Activated CD8-positive, alpha-beta memory T cell treated with anti-CD3 and anti-CD28 coated beads, Interleukin-2, amount 10 ng/mL, durations not matched to agents 7 days and 5 days (primary cell): ENCODE data around the gene NEK5. TPM values are rescaled to one million over a fixed set of nuclear protein-coding genes. Genes with fewer than 3 reads are reported as not detected.
"Not testable (repeated sequence)": the region's sequence is repeated elsewhere in the genome, so short reads cannot be mapped to it uniquely, and the experiment has no call there.

Experiments used
- ATAC-seq: fragments of 150-1000 bp; cut with Tn5 transposase; one replicate; pipeline ENCODE4 v1.10.0; 2021; ENCODE audit warnings: moderate library complexity
- CTCF ChIA-PET: fragments of 350-600 bp; sonication (Branson Sonifier 250); formaldehyde crosslinking; loops from one replicate; lab custom pipeline; 2021; ENCODE audit warnings: antibody characterized with exemption; lab: Charles Lee
- DNase-seq: peaks from one replicate; pipeline ENCODE4 v3.0.0-alpha.2; 2020
- H3K27ac Mint-ChIP-seq: one replicate; pipeline ENCODE4 v1.8.0; 2021; ENCODE audit warnings: mild to moderate bottlenecking, mixed read lengths
- H3K27me3 Mint-ChIP-seq: one replicate; pipeline ENCODE4 v1.8.0; 2021; ENCODE audit warnings: mixed read lengths
- H3K36me3 Mint-ChIP-seq: one replicate; pipeline ENCODE4 v1.8.0; 2021; ENCODE audit warnings: mild to moderate bottlenecking, mixed read lengths
- H3K4me1 Mint-ChIP-seq: one replicate; pipeline ENCODE4 v1.8.0; 2021; ENCODE audit warnings: mixed read lengths
- H3K4me3 Mint-ChIP-seq: one replicate; pipeline ENCODE4 v1.8.0; 2021; ENCODE audit warnings: mild to moderate bottlenecking, moderate library complexity, mixed read lengths
- H3K9me3 Mint-ChIP-seq: one replicate; pipeline ENCODE4 v1.8.0; 2022; ENCODE audit warnings: low read depth, mixed read lengths
- total RNA-seq, 2 experiments: library from RNA; stranded (reverse); gene quantifications; one replicate each; pipeline ENCODE4 v1.2.3, GENCODE V29; 2021

The NEK5 gene
- total RNA-seq, 2 experiments from 2014 or later = not detected

GRCh38 chr13:52127378-52127777, 1.5 kb downstream of the NEK5 start:
- Mint-ChIP-seq H3K27ac (no peak overlapping the region), H3K36me3 (no peaks in the 10 kb centered on the region), H3K9me3 (no peaks in the 10 kb centered on the region), H3K4me3 (no peak overlapping the region), H3K27me3 (peaks cover 24% of the 10 kb centered on the region), H3K4me1 (peaks cover 14% of the 10 kb centered on the region)
- CTCF ChIA-PET = interaction anchor here (0.7 to 3.8 kb wide), 35 partner anchors 9 to 506 kb away, joined by 3 to 32 read pairs (median 5); partner anchors contain the start of gene ALG11
- DNase-seq (no peak), ATAC-seq (peak; percentile 12)

DNA sequence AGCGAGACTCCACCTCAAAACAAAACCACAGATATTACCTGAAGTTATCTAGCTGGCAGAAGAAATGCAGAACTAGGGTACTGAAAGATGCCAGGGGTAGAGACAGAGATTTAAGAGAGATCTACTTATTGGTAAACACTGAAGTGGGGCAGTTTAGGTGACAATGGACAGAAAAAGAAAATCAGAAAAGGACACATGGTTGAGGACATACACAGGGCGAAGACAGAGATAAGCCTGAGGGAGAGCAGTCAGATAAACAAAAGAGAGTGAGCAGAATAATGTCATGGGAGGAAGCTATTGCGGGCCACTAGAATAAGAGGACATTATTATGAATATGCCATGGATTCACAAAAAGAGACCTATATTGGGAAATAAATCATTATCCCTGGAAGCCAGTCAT, 3.3 kb downstream of the NEK5 start:
- Mint-ChIP-seq H3K27me3 (peaks cover 29% of the 10 kb centered on the region), H3K4me1 (peaks cover 14% of the 10 kb centered on the region), H3K4me3 (no peak overlapping the region), H3K9me3 (no peaks in the 10 kb centered on the region), H3K36me3 (no peaks in the 10 kb centered on the region), H3K27ac (no peak overlapping the region)
- ATAC-seq (no peak), DNase-seq (no peak)
- CTCF ChIA-PET = interaction anchor here (1.4 to 1.9 kb wide), 2 partner anchors 110 to 289 kb away, joined by 3 to 4 read pairs; no protein-coding TSS in a partner anchor

GRCh38 chr13:52118595-52118994, 10.3 kb downstream of the NEK5 start:
- H3K36me3 Mint-ChIP-seq = no peaks in the 10 kb centered on the region
- no peak overlapping the region for H3K27ac Mint-ChIP-seq
- no peak for ATAC-seq
- H3K9me3 Mint-ChIP-seq = no peaks in the 10 kb centered on the region
- H3K4me3 Mint-ChIP-seq = no peak overlapping the region
- no peaks in the 10 kb centered on the region for H3K4me1 Mint-ChIP-seq
- CTCF ChIA-PET = interaction anchor here (1.0 kb wide), 1 partner anchor 10 kb away, joined by 3 read pairs; the partner anchor contains the start of gene NEK5
- peaks cover 37% of the 10 kb centered on the region for H3K27me3 Mint-ChIP-seq
- DNase-seq = no peak

GRCh38 chr13:52118095-52118494, 10.8 kb downstream of the NEK5 start:
- H3K27ac Mint-ChIP-seq = no peak overlapping the region
- no peak for DNase-seq
- peaks cover 37% of the 10 kb centered on the region for H3K27me3 Mint-ChIP-seq
- H3K36me3 Mint-ChIP-seq = no peaks in the 10 kb centered on the region
- CTCF ChIA-PET = interaction anchor here (1.7 kb wide), 1 partner anchor 10 kb away, joined by 7 read pairs; the partner anchor contains the start of gene NEK5
- H3K4me1 Mint-ChIP-seq = no peaks in the 10 kb centered on the region
- no peak overlapping the region for H3K4me3 Mint-ChIP-seq
- no peaks in the 10 kb centered on the region for H3K9me3 Mint-ChIP-seq
- ATAC-seq = no peak

DNA sequence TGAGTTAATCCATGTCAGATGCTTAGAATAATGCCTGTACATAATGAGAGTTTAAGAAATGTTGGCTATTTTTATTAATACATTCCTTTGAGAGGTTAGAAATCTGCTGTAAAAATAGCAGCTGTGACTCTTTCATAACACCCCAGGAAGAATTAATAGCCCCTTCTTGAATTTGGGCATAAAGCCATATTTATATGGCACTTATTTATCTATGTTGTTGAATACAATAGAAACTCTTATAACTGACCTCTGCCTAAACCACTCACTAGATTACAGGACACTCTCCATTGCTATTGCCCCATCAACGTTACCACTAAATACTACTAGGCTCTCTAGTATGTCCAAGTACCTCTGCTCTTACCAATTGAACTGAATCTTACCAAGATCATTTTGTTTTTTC, 16.3 kb downstream of the NEK5 start:
- CTCF ChIA-PET = interaction anchor here (1.1 kb wide), 1 partner anchor 16 kb away, joined by 3 read pairs; the partner anchor contains the start of gene NEK5
- no peaks in the 10 kb centered on the region for H3K9me3 Mint-ChIP-seq
- no peak overlapping the region for H3K4me3 Mint-ChIP-seq
- no peak overlapping the region for H3K27ac Mint-ChIP-seq
- H3K4me1 Mint-ChIP-seq = no peaks in the 10 kb centered on the region
- H3K27me3 Mint-ChIP-seq = peaks cover 40% of the 10 kb centered on the region
- no peaks in the 10 kb centered on the region for H3K36me3 Mint-ChIP-seq
- DNase-seq (no peak), ATAC-seq (no peak)

GRCh38 chr13:52109116-52109670, 19.7 kb downstream of the NEK5 start:
- Mint-ChIP-seq H3K27ac (no peak overlapping the region), H3K4me1 (no peaks in the 10 kb centered on the region)

GRCh38 chr13:52105841-52106240, 23.0 kb downstream of the NEK5 start:
- H3K27ac Mint-ChIP-seq = no peak overlapping the region
- no peak for DNase-seq
- no peaks in the 10 kb centered on the region for H3K9me3 Mint-ChIP-seq
- H3K36me3 Mint-ChIP-seq = no peaks in the 10 kb centered on the region
- H3K27me3 Mint-ChIP-seq = peaks cover 16% of the 10 kb centered on the region
- ATAC-seq = no peak
- no peak overlapping the region for H3K4me3 Mint-ChIP-seq
- CTCF ChIA-PET = no interaction called here
- no peaks in the 10 kb centered on the region for H3K4me1 Mint-ChIP-seq

More at GRCh38 chr13:52109116-52109670, 19.7 kb downstream of the NEK5 start:
- H3K4me3 Mint-ChIP-seq = no peak overlapping the region
- no peaks in the 10 kb centered on the region for H3K9me3 Mint-ChIP-seq
- peaks cover 39% of the 10 kb centered on the region for H3K27me3 Mint-ChIP-seq
- CTCF ChIA-PET = interaction anchor here (0.9 kb wide), 1 partner anchor 213 kb away, joined by 3 read pairs; no protein-coding TSS in a partner anchor
- no peak for ATAC-seq
- no peak for DNase-seq
- H3K36me3 Mint-ChIP-seq = no peaks in the 10 kb centered on the region

DNA sequence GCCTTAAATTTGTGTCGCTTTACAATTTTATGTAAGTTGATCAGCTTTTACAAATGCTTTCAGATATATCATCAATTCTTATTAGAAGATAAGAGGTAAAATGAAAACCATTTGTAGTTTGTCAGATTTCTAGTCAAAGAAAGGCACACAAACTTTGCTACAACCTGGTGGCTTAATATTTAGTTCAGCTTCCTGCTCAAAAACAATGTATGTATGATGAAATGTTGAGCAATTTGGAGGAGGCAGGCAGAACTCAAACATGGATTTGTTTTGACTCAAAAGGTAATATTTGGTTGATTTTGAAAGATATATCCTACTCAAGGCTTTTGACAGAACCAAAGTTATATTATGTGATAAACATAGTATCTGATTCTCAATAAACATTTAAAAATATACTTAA, 24.2 kb downstream of the NEK5 start:
- Mint-ChIP-seq H3K4me3 (no peak overlapping the region), H3K27ac (no peak overlapping the region), H3K4me1 (no peaks in the 10 kb centered on the region), H3K27me3 (peaks cover 5% of the 10 kb centered on the region), H3K9me3 (no peaks in the 10 kb centered on the region), H3K36me3 (no peaks in the 10 kb centered on the region)
- CTCF ChIA-PET = no interaction called here
- DNase-seq (no peak), ATAC-seq (no peak)

DNA sequence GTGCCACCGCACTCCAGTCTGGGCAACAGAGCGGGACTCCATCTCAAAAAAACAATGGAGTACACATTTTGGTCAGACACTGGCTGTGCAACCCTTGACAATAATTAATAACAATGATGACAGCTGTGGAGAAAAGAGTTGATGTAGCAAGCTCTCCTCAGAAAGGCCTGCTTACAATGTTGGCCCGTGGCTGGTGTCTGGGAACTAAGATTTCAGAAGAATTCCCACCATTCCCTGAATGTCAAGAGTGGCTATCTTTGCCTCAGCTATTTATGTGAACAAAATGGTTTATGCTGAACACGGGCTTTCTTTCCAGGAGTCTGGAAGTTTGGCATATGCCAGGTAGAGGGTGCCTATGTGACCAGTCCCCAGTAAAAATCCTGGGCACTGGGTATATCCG, 25.5 kb downstream of the NEK5 start:
- Mint-ChIP-seq H3K9me3 (no peaks in the 10 kb centered on the region), H3K36me3 (no peaks in the 10 kb centered on the region), H3K4me1 (no peaks in the 10 kb centered on the region), H3K4me3 (no peak overlapping the region), H3K27ac (no peak overlapping the region), H3K27me3 (peaks cover 4% of the 10 kb centered on the region)
- no peak for ATAC-seq
- CTCF ChIA-PET = no interaction called here
- DNase-seq = no peak

DNA sequence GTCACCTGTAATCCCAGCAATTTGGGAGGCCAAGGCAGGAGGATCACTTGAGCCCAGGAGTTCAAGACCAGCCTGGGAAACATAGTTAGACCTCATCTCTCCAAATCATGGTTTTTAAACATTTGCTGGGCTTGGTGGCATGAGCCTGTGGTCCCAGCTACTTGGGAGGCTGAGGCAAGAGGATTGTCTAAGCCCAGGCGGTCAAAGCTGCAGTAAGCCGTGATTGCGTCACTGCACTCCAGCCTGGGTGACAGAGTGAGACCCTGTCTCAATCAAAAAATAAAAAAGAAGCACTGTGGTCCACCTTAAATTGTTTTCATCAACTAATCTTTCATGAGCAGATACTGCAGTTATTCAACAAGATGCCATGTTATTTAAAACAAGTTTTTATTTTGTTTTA, 26.4 kb downstream of the NEK5 start:
- ATAC-seq, H3K27ac Mint-ChIP-seq, CTCF ChIA-PET, H3K4me1 Mint-ChIP-seq, H3K36me3 Mint-ChIP-seq, DNase-seq, H3K4me3 Mint-ChIP-seq, H3K9me3 Mint-ChIP-seq, H3K27me3 Mint-ChIP-seq: not testable (repeated sequence)

- peaks cover 4% of the 10 kb centered on the region for H3K27me3 Mint-ChIP-seq
- no peaks in the 10 kb centered on the region for H3K4me1 Mint-ChIP-seq
- H3K36me3 Mint-ChIP-seq = no peaks in the 10 kb centered on the region
- no peaks in the 10 kb centered on the region for H3K9me3 Mint-ChIP-seq
- no peak for ATAC-seq
- H3K27ac Mint-ChIP-seq = no peak overlapping the region
- H3K4me3 Mint-ChIP-seq = no peak overlapping the region
- CTCF ChIA-PET = no interaction called here
- DNase-seq = no peak
These were observed 31.7 kb downstream of the NEK5 start for GRCh38 chr13:52097197-52097596.

DNA sequence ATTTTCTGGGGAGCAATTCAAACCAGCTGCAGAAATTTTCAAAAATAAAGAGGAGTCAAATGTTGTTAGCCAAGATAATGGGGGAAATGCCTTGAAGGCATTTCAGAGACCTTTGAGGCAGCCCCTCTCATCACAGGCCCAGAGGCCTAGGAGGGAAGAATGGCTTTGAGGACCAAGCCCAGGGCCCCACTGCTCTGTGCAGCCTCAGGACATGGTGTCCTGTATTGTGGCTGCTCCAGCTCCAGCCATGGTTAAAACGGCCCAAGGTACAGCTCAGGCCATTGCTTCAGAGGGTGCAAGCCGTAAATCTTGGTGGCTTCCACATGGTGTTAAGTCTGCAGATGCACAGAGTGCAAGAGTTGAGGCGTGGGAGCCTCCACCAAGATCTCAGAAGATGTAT, 32.1 kb downstream of the NEK5 start:
- no peak for ATAC-seq
- Mint-ChIP-seq H3K4me1 (no peaks in the 10 kb centered on the region), H3K4me3 (no peak overlapping the region), H3K9me3 (no peaks in the 10 kb centered on the region), H3K27ac (no peak overlapping the region), H3K27me3 (peaks cover 4% of the 10 kb centered on the region), H3K36me3 (no peaks in the 10 kb centered on the region)
- CTCF ChIA-PET = no interaction called here
- no peak for DNase-seq

DNA sequence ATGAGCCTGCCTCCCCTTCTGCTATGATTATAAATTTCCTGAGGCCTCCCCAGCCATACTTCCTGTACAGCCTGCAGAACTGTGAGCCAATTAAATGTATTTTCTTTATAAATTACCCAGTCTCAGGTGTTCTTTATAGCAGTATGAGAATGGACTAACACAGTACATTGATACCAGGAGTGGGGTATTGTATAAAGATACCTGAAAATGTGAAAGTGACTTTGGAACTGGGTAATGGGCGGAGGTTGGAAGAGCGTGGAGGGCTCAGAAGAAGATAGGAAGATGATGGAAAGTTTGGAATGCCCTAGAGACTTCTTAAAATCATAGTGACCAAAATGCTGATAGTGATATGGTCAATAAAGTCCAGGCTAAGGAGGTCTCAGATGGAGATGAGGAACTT, 32.8 kb downstream of the NEK5 start:
- DNase-seq = no peak
- no peaks in the 10 kb centered on the region for H3K4me1 Mint-ChIP-seq
- ATAC-seq = no peak
- CTCF ChIA-PET = no interaction called here
- no peak overlapping the region for H3K27ac Mint-ChIP-seq
- H3K4me3 Mint-ChIP-seq = no peak overlapping the region
- peaks cover 6% of the 10 kb centered on the region for H3K27me3 Mint-ChIP-seq
- H3K9me3 Mint-ChIP-seq = no peaks in the 10 kb centered on the region
- H3K36me3 Mint-ChIP-seq = no peaks in the 10 kb centered on the region

DNA sequence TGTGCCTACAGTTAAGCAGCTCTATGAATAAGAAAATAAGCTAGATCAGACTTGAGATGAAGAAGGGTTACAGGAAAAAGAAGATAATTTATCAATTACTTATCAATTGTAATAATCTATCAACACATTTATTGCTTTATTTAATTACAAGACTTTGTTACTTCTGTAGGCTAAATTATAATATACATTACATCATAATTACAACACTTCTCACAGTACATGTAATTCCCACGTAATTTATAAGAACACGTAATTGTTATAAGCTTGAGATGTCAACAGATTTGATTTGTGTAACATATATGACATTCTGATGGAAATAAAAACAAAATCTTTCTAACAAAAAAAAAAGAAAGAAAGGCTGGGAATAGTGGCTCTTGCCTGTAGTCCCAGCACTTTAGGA, 36.8 kb downstream of the NEK5 start:
- CTCF ChIA-PET = no interaction called here
- Mint-ChIP-seq H3K27me3 (peaks cover 11% of the 10 kb centered on the region), H3K27ac (no peak overlapping the region), H3K4me1 (no peaks in the 10 kb centered on the region), H3K36me3 (no peaks in the 10 kb centered on the region), H3K9me3 (no peaks in the 10 kb centered on the region), H3K4me3 (no peak overlapping the region)
- ATAC-seq (no peak), DNase-seq (no peak)
